Measurements from ENCODE around the gene HMGXB3.

GRCh38 chr5:149999866-150000255 lies 678 bp upstream of the HMGXB3 start:
- TF ChIP-seq CTCF (conservative IDR thresholded peaks at IDR 0.05) (no peak), EZH2 (IDR thresholded peaks at IDR 0.05; ENCODE audit: low read depth) (no peak)

Data from PC-9 (cell line).